IPS-NIHi7 (cell line): ENCODE results near the gene NOL4L.

Experiments
- DNase-seq: peaks from one replicate; pipeline ENCODE4 v3.0.0; 2012; ENCODE audit warnings: mixed read lengths; ENCODE audit errors: extremely low spot score

NOL4L gene

DNA sequence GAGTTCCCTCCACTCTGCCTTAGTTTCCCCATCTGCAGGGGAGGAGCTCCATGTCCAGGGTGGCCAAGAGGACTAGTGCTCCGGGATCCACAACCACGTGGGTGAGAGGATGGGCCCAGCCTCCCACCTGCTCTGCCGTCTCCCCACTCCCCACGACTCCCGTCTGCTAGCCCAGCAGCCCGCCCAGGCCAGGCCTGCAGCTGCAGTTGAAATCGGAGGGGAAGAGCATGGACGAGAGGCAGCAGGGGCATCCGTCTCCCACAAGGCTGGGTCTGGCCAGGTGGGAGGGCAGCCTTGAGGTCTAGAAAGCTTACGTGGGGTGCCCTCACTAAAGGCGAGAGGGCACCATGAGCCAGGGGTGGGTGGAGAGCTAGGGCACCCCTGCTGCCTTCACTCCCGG is 8.6 kb downstream of the NOL4L start:
- DNase-seq: no peak

DNA sequence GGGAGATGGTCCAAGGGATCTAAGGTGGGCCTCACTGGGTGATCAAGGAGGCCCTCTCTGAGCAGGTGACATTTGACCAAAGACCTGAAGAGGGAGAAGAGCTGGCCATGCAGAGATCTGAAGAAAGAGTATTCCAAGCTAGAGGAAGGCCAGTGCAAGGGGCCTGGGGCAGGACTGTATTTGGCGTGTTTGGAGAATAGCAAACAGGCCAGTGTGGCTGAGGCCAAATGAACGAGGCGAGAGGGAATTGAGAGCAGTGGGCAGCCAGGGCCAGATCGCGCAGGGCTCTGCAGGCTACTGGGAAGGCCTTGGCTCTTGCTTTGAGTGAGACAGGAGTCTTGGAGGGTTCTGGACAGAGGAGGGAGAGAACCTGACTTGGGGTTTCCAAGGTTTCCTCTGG is 9.3 kb downstream of the NOL4L start:
- no peak for DNase-seq

DNA sequence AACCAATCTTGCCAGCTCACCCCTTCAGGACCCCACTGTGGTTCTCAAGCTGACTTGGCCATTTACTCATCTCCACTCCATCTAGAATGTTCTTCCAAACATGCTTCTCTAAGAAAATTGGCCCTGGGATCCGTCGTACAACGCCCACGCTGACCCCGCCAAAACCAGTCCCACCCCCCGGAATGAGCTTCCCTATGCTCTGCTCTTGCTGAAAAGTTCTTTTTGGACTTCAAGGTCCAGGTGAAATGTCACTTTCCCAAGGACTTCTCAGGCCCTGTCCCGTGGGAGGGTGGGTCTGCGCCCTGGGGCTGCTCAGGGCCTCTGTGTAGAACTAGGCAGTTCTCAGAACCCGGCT is 9.9 kb downstream of the NOL4L start:
- no peak for DNase-seq

DNA sequence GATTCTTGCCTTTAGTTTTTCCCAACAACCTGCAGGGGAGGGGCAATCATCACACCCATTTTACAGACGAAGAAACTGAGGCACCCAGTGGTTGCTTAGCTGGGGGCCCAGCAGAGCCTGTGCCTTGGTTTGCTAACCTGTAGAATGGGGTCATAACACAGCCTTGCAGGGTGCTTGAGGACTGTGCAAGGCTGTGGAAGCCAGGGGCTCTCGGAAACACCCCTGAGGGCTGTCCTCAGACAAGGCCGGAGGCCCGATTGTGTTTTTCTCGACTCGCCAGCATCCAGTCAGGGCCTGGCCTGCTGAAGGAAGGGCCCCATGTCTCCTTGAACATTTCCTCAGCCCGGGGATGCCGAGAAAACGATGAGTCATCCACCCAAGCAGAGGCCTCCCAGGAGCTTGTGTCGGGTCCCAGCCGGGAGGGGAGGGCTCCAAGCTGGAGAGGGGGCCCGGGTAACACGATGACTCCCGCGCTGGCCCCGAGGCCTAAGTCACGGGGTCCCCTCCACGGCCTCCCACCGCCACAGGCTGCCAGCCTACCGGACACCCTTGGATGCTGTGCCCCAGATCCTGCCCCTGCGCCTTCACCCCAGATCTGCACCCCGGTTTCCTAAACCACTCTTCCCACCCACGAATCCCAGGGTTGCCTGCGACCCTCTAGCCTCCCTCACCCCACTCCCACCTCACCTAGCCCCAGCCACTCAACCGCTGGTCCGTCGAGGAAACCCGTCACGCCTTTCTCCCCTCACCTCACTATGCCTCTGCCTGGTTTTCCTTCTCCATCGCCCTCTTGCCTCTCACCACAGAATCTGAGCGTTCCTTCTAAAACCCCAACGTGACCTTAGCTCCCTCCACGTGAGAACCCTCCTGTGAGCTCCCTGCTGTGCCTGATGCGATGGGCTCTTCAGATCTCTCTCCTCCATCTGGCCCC is 10.6 kb downstream of the NOL4L start:
- DNase-seq: peak; percentile 71

DNA sequence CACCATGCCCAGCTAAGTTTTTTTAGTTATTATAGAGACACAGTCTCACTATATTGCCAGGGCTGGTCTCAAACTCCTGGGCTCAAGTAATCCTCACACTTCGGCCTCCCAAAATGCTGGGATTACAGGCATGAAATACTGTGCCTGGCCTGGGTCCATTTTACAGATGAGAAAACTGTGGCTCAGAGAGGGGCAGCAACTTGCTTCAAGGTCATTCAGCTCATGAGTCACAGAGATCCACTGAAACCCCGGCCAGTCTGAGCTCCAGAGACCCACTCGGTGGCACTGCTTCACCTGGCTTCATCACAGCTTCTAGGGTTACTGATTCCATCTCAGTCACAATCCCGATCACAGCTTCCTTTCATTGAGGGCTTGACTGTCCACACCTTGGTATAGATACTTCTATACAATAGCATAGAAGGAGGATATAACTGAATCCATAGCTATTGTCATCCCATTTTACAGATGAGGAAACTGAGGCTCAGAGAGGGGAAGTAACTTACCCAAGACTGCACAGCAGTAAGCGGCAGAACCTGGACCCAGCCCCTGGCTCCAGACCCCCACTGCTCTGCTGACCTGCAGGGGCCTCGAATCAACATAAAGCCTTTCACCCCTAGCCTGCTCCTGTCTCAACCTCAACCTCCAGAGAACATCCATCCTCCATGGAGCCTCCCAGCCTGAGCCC is 11.8 kb downstream of the NOL4L start:
- no peak for DNase-seq

DNA sequence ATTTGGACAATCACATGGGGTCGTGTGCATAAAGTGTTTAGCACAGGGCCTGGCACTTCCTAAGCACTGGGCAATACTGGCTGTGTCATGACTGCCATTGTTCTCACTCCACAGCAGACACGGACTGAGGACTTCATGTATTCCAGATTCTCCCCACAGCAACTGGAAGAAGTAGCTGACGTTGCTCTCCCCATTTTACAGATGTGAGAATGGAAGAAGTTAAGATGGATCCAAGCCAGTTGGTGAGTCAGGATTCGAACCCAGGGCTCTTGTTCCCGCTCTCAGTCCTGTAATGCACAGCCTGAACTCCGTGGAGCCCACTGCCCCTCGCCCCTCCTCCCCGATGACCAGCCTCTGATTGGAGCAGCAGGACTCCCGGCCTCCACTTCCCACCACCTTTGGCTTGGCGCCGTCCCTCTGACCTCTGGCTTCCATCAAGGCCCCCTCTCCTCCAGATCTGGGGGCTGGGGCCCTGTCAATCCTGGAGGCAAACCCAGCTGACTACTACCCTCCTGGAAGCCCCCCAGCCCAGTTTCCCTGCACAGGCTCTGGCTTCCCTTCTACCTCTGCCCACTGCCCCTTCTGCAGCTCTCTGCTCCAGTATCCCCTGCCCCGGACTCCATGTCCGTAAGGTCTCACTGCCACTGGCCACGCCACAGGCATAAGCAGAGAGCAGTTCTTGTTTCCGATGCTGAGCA is 12.7 kb downstream of the NOL4L start:
- no peak for DNase-seq

DNA sequence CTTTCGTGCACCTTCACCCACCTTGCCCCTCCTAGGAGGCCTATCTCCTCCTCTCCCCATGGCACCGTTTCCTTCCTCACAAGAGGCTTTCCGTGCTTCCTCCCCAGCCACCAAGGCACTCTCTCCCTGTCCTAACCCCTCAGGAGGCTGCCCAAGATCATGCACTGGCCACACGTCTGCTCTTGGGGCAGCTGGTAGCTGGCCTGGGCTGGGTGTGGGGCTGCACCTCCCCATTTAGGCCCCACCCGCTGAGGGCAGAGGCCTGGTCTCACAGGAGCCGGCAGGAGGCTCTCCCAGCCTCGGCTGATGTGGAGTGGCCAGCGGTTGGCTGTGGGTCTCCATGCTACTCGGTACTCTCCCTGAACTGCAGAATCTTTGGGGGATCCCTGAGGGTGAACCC is 13.6 kb downstream of the NOL4L start:
- no peak for DNase-seq

DNA sequence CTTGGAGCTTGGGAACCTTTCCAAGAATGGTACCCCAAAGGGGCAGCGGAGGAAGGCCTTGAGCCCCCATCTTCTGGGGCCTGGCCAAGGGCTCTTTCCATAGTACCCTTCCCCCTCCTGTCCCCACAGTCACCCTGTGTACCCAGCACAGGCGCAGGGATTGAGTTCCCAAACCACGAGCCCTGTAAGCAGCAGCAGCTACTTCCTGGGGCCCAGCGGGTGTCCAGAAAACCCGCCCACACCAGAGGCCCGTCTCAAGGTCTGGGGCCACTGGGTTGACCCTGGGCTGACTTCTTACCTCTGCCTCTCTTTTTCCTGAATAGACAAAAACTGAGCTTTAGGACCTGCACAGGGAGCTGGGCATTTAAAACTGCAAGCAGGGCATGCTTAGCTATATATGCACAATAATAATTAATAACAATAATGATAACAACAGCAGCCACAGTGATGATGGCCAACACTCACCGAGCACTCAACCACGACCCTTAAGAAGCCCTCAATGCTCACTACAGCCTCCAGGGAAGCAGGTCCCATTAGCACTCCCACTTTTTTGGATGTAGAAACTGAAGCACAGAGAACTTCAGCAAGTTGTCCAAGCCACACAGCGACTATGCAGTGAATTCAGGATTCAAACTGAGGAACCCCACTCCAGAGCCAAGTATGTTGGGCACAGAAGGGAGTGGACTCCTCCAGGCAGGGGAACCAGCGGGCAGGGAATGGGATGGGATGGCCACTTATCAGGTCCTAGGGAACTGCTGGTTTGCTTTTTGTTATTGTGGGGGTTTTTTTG is 14.5 kb downstream of the NOL4L start:
- peak; percentile 69 for DNase-seq

DNA sequence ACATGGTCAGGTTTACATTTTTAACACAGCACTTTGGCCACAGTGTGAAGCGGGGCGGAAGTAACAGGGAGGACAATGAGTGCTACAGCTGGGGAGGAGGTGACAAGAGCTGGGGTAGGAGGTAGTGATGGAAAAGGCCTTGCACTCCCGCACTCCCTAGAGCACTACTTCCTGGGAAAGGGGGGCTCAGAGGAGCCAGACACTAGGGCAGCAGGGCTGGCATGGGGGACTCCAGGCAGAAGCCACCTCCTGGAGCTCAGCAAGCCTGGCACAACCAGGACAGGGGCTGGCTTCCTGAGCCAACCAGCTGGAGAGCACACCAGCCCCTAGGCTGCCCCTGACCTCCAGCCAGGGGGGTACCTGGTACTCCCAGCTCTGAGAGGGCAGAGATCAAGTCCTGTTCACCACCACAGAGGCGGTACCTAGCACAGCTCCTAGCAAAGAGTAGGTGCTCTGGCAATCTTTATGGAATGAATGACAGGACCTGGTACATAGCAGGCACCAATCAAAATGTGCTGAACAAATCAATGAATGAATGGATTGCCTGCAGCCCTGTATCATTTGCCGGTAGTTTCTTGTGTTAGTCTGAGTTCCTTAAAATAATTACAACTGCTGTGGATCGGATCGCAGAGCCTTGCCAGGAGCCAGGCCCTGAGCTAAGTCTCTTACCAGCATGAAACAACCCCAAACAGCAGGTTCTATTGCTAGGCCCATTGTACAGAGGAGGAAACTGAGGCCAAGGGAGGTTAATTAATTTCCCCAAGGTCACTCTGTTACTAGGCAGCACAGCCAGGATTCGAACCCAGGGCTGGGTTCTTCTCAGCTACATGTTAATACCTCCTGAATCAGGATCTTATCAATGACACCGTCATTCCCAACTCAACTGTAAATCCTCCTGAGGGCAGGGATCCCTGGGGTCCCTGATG is 15.5 kb downstream of the NOL4L start:
- no peak for DNase-seq

DNA sequence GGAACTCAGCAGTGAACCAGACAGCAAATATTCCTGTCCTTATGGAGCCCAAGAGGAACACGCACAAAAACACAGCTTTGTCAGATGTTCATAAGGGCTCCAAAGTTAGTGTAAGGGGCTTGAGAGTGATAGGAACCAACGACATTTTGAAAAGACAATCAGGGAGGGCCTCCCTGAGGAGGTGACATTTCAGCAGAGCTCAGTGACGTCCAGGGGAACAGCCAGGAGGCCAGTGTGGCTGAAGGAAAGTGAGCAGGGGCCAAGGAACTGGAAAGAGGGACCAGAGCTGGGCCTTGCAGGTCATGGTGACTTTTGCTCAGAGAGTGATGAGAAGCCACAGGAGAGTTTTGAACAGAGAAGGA is 16.1 kb downstream of the NOL4L start:
- no peak for DNase-seq

DNA sequence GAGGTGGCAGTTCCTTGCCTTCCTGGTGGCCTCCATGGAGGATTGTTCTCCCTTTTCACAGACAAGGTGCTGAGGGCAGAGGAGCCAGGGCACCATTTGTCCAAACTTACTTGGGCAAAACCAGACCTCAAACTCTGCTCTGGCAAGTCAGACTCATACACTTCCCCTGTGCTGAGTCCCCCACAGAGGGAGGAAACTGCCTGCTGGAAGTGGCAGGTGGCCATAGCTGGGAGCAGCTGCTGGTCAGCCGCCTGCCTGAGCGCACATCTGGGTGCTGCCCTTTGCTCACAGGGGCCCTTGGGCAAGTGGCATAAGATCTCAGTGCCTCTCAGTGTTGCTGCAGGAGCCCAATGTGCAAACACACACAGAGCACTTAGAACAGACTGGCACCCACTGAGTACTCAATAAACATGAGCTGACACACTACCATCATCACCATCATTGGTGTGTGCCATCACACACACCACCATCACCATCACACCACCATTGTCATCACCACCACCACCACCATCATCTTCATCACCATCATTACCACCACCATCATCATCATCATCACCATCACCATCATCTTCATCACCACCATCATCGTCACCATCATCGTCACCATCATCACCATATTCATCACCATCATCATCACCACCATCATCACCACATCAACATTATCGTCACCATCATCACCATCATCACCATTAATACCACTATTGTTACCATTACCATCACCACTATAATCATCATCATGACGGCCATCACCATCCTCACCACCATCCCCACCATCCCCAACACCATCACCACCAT is 17.6 kb downstream of the NOL4L start:
- DNase-seq: no peak

DNA sequence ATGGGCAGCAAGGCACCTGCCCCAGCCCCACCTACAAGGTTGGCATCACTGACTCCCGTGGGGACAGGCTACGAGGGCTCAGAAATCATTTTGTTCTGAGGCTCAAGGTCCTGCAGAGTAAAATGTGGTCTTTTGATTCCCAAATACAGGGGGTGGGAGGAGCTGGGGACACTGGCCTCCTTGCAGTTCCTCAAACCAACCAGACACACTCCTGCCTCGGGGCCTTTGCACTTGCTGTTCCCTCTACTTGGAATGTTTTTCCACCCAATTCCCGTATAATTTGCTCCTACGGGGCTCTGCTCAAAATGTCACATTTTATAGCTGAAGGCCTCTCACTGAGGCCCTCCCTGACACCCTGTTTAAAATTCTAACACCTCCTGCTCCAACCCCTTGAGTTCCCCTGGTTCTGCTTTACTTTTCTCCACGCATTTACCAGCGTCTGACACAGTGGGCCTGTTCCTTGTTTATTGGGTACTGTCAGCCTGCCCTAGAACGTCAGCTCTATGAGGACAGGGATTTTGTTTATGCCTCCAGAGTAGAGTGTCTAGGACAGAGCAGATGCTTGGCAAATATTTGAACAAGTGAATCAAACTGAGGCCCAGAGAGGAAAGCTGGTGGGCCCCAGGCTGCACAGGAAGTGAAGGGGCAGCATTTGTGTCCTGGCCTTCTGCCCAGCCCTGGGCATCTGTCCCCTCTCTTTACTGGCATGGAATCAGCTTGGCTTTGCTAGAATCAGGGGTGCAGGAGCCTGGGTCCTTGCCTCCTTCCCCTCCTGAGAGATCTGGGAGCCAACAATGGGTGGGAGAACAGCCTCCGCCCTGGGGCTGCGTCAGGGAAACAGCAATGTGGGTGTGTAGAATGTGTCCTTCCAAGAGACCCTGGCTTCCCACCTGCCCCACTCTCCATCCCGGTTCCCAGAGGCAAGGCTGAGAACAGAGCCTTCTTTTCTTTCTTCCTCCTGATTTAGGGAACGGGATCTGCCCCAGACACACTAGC is 18.5 kb downstream of the NOL4L start:
- no peak for DNase-seq

DNA sequence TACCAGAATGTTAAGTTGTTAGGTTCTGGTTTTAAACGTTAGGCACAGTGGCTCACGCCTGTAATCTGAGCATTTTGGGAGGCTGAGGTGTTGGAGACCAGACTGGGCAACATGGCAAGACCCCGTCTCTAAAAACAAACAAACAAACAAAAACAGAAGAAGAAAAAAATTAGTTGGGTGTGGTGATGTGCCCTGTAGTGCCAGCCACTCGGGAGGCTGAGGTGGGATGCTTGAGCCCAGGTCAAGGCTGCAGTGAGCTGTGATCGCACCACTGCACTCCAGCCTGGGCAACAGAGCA is 19.4 kb downstream of the NOL4L start:
- no peak for DNase-seq

DNA sequence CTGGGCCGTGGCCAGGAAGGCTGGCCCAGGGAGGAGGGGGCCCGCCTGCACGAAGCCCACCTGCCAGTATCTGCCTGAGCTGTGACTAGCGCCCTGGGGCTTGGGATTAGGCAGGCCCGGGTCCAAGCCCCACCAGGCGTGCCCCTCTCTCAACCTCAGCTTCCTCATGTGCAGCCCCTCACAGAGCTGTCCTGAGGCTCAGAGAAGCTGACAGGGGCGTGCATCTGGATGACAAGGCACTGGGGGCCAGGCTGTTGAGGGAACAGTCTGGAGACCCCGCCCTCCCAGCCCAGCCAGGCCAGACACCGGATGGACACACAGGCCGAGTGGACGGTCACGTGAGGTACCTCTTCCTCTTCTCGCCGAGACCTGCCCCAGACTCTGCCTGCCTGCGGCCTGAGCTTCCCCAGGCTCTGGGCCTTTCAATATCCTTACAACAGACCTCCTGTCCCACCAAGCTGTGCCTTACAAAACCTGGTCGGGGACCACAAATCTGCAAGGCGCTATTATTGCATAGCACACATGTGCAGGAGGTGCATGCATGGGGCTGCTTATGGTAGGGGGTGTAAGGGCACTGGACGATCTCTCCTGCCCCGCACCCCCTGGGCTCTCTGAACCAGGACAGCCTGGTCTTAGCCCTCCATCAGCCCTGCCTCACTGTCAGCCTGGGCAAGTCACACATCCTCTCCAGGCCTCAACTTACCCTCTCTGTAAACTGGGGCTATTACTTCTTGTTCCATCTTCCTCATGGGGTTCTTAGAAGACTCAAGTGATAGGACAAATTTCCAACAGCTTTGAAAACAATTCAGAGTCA is 20.0 kb downstream of the NOL4L start:
- DNase-seq: no peak

DNA sequence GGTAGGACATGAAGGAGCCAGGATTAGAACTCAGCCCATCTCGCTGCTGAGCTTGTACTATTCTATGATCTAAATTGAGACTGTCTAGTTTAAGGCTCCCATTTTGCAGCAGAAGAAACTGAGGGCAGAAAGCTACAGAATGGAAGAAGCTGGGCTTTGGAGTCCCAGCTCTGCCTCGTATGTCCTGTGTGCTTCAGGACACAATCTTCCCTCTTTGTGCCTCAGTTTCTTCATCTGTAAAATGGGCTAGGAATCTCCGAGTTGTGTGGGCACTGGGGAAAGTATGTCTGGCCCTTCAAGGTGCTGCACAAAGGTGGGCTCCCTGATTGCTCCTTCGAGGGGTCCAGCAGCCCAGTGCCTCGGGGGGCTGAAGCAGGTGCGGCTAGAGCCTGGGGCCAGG is 20.7 kb downstream of the NOL4L start:
- no peak for DNase-seq

DNA sequence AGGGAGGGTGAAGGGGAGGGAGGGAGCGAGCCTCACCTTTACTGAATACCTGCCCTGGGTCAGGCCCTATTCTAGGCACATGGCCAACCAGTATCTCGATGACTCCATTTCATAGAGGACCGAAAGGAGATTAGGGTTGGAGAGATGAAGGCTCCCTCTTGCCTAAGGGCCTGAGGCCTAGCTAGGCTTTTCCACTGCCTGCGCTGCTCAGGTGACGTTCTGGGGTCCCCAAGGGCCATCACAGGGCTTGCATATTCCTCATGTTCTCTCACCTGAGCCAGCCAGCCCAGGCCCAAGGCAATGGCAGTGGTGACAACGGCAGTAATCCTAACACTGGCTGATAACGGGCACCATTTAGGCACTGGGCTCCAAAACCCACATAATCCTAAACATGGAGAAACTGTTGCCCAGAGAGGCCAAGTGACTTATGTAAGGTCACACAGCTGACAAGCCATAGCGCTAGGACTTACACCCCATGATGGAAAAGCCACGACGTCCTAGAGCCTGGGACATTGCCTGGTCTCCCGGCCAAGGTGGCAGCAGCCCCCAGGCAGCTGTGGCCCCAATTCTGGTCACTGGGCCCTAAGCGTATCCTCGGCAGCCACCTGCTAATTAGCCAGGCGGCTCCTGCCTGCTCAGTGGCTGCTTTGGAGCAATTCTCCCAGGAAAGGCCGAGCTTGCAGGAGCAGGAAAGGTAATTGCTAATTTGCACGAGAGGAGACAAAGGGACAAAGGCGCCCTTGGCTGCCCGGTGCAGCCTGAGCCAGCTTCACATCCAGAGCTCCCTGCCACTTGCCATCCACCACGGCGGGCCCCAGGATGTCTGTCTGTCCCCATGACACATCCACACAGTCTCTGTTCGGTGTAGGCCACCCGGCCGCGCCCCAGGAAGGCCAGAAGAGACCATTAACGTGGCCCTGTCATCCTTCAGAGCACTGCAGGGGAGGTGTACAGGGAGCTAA is 21.5 kb downstream of the NOL4L start:
- no peak for DNase-seq

DNA sequence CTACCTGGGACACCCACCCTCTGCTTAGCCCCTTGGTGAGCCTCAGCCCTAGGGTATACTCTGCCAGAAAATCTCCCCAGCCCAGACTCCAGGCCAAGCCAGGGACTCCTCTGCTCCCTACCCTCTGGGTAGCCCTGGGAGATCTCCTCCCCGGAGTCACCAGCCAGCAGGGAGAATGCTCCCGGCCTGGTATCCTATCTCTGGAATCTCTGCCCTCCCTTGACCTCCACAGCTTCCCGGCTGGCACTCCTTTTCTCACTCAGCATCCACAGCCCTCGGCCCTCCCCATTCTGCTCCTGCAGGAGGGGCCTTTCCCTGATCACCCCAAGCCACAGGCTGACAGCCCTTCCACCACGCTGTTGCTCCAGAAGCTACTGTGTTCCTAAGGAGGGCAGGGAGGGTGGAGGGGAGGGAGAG is 22.6 kb downstream of the NOL4L start:
- peak; percentile 51 for DNase-seq
